OCI-LY1 (cell line): Measurements from ENCODE around the gene ST6GALNAC3.

Source experiments
- H2AFZ ChIP-seq: fragments of 200-600 bp; sonication (generic), shearing (Covaris generic); 2 replicates; pipeline ENCODE4 v1.6.0; 2014; ENCODE audit warnings: antibody characterized with exemption, mild to moderate bottlenecking, low read length
- H3F3A ChIP-seq: fragments of 200-600 bp; sonication (generic), shearing (Covaris generic); 2 replicates; pipeline ENCODE4 v1.6.0; 2014; ENCODE audit warnings: mild to moderate bottlenecking, antibody characterized with exemption, low read length, moderate library complexity; ENCODE audit not compliant: insufficient read depth
- H3K27ac ChIP-seq: fragments of 200-600 bp; sonication (generic); 2 replicates; pipeline ENCODE4 v1.5.1; 2014; ENCODE audit warnings: low read length, mixed run types, mild to moderate bottlenecking, low read depth; ENCODE audit not compliant: poor library complexity, severe bottlenecking
- H3K27me3 ChIP-seq: fragments of 200-600 bp; sonication (generic); 2 replicates; pipeline ENCODE4 v1.6.0; 2014; ENCODE audit warnings: antibody characterized with exemption, mild to moderate bottlenecking, low read length, moderate library complexity; ENCODE audit not compliant: insufficient read depth
- H3K36me3 ChIP-seq: fragments of 200-600 bp; sonication (generic); 2 replicates; pipeline ENCODE4 v1.6.1; 2014; ENCODE audit warnings: mild to moderate bottlenecking, antibody characterized with exemption, low read length, moderate library complexity, mixed read lengths; ENCODE audit not compliant: insufficient read depth
- H3K4me1 ChIP-seq: fragments of 200-600 bp; sonication (generic); 2 replicates; pipeline ENCODE4 v1.5.1; 2014; ENCODE audit warnings: mild to moderate bottlenecking, low read length, moderate library complexity; ENCODE audit not compliant: insufficient read depth, severe bottlenecking
- H3K4me2 ChIP-seq: fragments of 200-600 bp; sonication (generic), shearing (Covaris generic); 2 replicates; pipeline ENCODE4 v1.6.1; 2014; ENCODE audit warnings: low read length
- H3K4me3 ChIP-seq: fragments of 200-600 bp; sonication (generic); 2 replicates; pipeline ENCODE4 v1.5.1; 2014; ENCODE audit warnings: low read length, low read depth, mild to moderate bottlenecking, mixed read lengths; ENCODE audit not compliant: poor library complexity, severe bottlenecking
- H3K79me2 ChIP-seq: fragments of 200-600 bp; shearing (Covaris generic); 2 replicates; pipeline ENCODE4 v1.6.1; 2016; ENCODE audit warnings: mixed run types, low read length, mixed read lengths; ENCODE audit not compliant: insufficient read depth
- H3K9ac ChIP-seq: fragments of 200-600 bp; sonication (generic), shearing (Covaris generic); 2 replicates; pipeline ENCODE4 v1.6.1; 2014; ENCODE audit warnings: mild to moderate bottlenecking, low read length, mixed read lengths
- H3K9me2 ChIP-seq: fragments of 200-600 bp; sonication (generic), shearing (Covaris generic); 2 replicates; pipeline ENCODE4 v1.6.1; 2014; ENCODE audit warnings: low read depth, mild to moderate bottlenecking, low read length, mixed read lengths
- H3K9me3 ChIP-seq: fragments of 200-600 bp; shearing (Covaris generic); 2 replicates; pipeline ENCODE4 v1.6.1; 2014; ENCODE audit warnings: low read length, mixed read lengths
- H4K20me1 ChIP-seq: fragments of 200-600 bp; sonication (generic), shearing (Covaris generic); 2 replicates; pipeline ENCODE4 v1.6.0; 2016; ENCODE audit warnings: mild to moderate bottlenecking, low read length; ENCODE audit not compliant: insufficient read depth
- CTCF ChIP-seq: fragments of 200-600 bp; sonication (generic), shearing (Covaris generic); IDR thresholded peaks from 2 replicates; pipeline ENCODE4 v1.5.1; 2017; ENCODE audit warnings: mild to moderate bottlenecking, antibody characterized with exemption, low read length, moderate library complexity, mixed read lengths
- EZH2 ChIP-seq: fragments of 200-600 bp; sonication (generic), shearing (Covaris generic); IDR thresholded peaks from 2 replicates; pipeline ENCODE4 v1.8.0; 2017; ENCODE audit warnings: borderline replicate concordance, mixed run types, mild to moderate bottlenecking, antibody characterized with exemption, low read length, moderate library complexity, mixed read lengths

ST6GALNAC3 gene

GRCh38 chr1:76287917-76288316 is 213.4 kb downstream of the ST6GALNAC3 start:
- Histone ChIP-seq H3K4me2 (no peak overlapping the region), H3K27me3 (no peaks in the 10 kb centered on the region), H3K4me1 (peaks cover 25% of the 10 kb centered on the region), H3F3A (no peaks in the 10 kb centered on the region), H3K9ac (no peak overlapping the region), H4K20me1 (no peaks in the 10 kb centered on the region), H3K79me2 (no peaks in the 10 kb centered on the region), H3K9me2 (no peaks in the 10 kb centered on the region), H3K9me3 (no peaks in the 10 kb centered on the region), H3K36me3 (no peaks in the 10 kb centered on the region), H2AFZ (no peak overlapping the region), H3K27ac (no peak overlapping the region), H3K4me3 (no peak overlapping the region)
- TF ChIP-seq EZH2, result no peak

- no peaks in the 10 kb centered on the region for H3F3A ChIP-seq
- H3K79me2 ChIP-seq, result no peaks in the 10 kb centered on the region
- no peak overlapping the region for H3K4me2 ChIP-seq
- no peaks in the 10 kb centered on the region for H3K9me2 ChIP-seq
- no peak overlapping the region for H3K27ac ChIP-seq
- no peaks in the 10 kb centered on the region for H4K20me1 ChIP-seq
- H3K36me3 ChIP-seq, result no peaks in the 10 kb centered on the region
- H3K4me3 ChIP-seq, result no peak overlapping the region
- no peaks in the 10 kb centered on the region for H3K27me3 ChIP-seq
- no peaks in the 10 kb centered on the region for H3K9me3 ChIP-seq
- no peak overlapping the region for H2AFZ ChIP-seq
- TF ChIP-seq CTCF, result no peak
- no peak overlapping the region for H3K9ac ChIP-seq
- H3K4me1 ChIP-seq, result peaks cover 35% of the 10 kb centered on the region
These were observed 214.4 kb downstream of the ST6GALNAC3 start for GRCh38 chr1:76288758-76289483.

GRCh38 chr1:76289692-76290091 is 215.1 kb downstream of the ST6GALNAC3 start:
- Histone ChIP-seq H3K9ac (no peak overlapping the region), H3K27ac (no peak overlapping the region), H4K20me1 (no peaks in the 10 kb centered on the region), H3K27me3 (no peaks in the 10 kb centered on the region), H3K9me2 (no peaks in the 10 kb centered on the region), H3K79me2 (no peaks in the 10 kb centered on the region), H3K4me2 (no peak overlapping the region), H3K36me3 (no peaks in the 10 kb centered on the region), H3F3A (no peaks in the 10 kb centered on the region), H3K4me3 (no peak overlapping the region), H3K9me3 (no peaks in the 10 kb centered on the region), H3K4me1 (peaks cover 42% of the 10 kb centered on the region), H2AFZ (no peak overlapping the region)
- TF ChIP-seq EZH2, result no peak

GRCh38 chr1:76290271-76290670 is 215.7 kb downstream of the ST6GALNAC3 start:
- Histone ChIP-seq H2AFZ (no peak overlapping the region), H3K9ac (no peak overlapping the region), H3K27ac (no peak overlapping the region), H3K4me2 (no peak overlapping the region), H3K27me3 (no peaks in the 10 kb centered on the region), H3K4me1 (peaks cover 48% of the 10 kb centered on the region), H3K79me2 (no peaks in the 10 kb centered on the region), H3K9me2 (no peaks in the 10 kb centered on the region), H3K9me3 (no peaks in the 10 kb centered on the region), H3K36me3 (no peaks in the 10 kb centered on the region), H3K4me3 (no peak overlapping the region), H3F3A (no peaks in the 10 kb centered on the region), H4K20me1 (no peaks in the 10 kb centered on the region)
- TF ChIP-seq EZH2 (no peak), CTCF (no peak)
